GM21528 (cell line): Measurements from ENCODE around the gene CCDC197.

Experiments used
- ATAC-seq: cut with Tn5 transposase; IDR thresholded peaks from one replicate; pipeline ENCODE4 v1.9.1; 2021; ENCODE audit warnings: mild to moderate bottlenecking, moderate library complexity; ENCODE audit not compliant: unreplicated experiment, low FRiP score

The CCDC197 gene

GRCh38 chr14:93976477-93977057 is 20.5 kb upstream of the CCDC197 start, which contains the start of gene ASB2:
ASB2 (minus strand) TSS chr14:93976570; CDS start chr14:93964539, 12,031 bp downstream.
- peak; percentile 18 for ATAC-seq

- ATAC-seq, result no peak
Observed at GRCh38 chr14:93977171-93977570, 19.9 kb upstream of the CCDC197 start.

- peak; percentile 53 for ATAC-seq
Observed at GRCh38 chr14:93977790-93978581, 19.1 kb upstream of the CCDC197 start.

GRCh38 chr14:93978735-93979134 is 18.4 kb upstream of the CCDC197 start:
- no peak for ATAC-seq

- ATAC-seq, result no peak
Observed at GRCh38 chr14:93980456-93981201, 16.5 kb upstream of the CCDC197 start.

- no peak for ATAC-seq
Observed at GRCh38 chr14:93981316-93982229, 15.5 kb upstream of the CCDC197 start.

GRCh38 chr14:93982230-93983007 is 14.7 kb upstream of the CCDC197 start:
- ATAC-seq, result no peak

GRCh38 chr14:93984070-93984469 is 13.0 kb upstream of the CCDC197 start:
- no peak for ATAC-seq

- ATAC-seq, result no peak
Observed at GRCh38 chr14:93984987-93985410, 12.1 kb upstream of the CCDC197 start.

GRCh38 chr14:93986955-93987354 is 10.1 kb upstream of the CCDC197 start:
- ATAC-seq, result no peak

GRCh38 chr14:93987376-93987775 is 9.7 kb upstream of the CCDC197 start:
- no peak for ATAC-seq

GRCh38 chr14:93987815-93988476 is 9.2 kb upstream of the CCDC197 start:
- no peak for ATAC-seq

- ATAC-seq, result no peak
Observed at GRCh38 chr14:93989939-93990338, 7.2 kb upstream of the CCDC197 start.

GRCh38 chr14:93991212-93991611 is 5.9 kb upstream of the CCDC197 start:
- ATAC-seq, result no peak

- no peak for ATAC-seq
Observed at GRCh38 chr14:93991649-93992048, 5.5 kb upstream of the CCDC197 start.

- no peak for ATAC-seq
Observed at GRCh38 chr14:93993382-93993781, 3.7 kb upstream of the CCDC197 start.

- no peak for ATAC-seq
Observed at GRCh38 chr14:93994919-93995682, 2.0 kb upstream of the CCDC197 start.

- no peak for ATAC-seq
Observed at GRCh38 chr14:93996130-93996695, 888 bp upstream of the CCDC197 start.
